Measurements from ENCODE around the gene SMYD3.

- TF ChIP-seq SP1 (IDR thresholded peaks at IDR 0.05) (no peak), HDGF (IDR thresholded peaks at IDR 0.05; ENCODE audit: borderline replicate concordance) (no peak), NFRKB (IDR thresholded peaks at IDR 0.05) (no peak), FOXM1 (IDR thresholded peaks at IDR 0.05; ENCODE audit: borderline replicate concordance) (no peak), BHLHE40 (IDR thresholded peaks at IDR 0.05; ENCODE audit: borderline replicate concordance) (no peak), ZNF384 (IDR thresholded peaks at IDR 0.05) (no peak), SUZ12 (IDR thresholded peaks at IDR 0.05) (no peak), FOXK2 (IDR thresholded peaks at IDR 0.05) (no peak), ARNT (IDR thresholded peaks at IDR 0.05) (no peak), LEF1 (IDR thresholded peaks at IDR 0.05; ENCODE audit: borderline replicate concordance) (no peak), CTBP1 (IDR thresholded peaks at IDR 0.05; ENCODE audit: borderline replicate concordance) (no peak), TARDBP (IDR thresholded peaks at IDR 0.05) (no peak)
- TF ChIP-seq, protein P1, sequence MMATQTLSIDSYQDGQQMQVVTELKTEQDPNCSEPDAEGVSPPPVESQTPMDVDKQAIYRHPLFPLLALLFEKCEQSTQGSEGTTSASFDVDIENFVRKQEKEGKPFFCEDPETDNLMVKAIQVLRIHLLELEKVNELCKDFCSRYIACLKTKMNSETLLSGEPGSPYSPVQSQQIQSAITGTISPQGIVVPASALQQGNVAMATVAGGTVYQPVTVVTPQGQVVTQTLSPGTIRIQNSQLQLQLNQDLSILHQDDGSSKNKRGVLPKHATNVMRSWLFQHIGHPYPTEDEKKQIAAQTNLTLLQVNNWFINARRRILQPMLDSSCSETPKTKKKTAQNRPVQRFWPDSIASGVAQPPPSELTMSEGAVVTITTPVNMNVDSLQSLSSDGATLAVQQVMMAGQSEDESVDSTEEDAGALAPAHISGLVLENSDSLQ (IDR thresholded peaks at IDR 0.05), result no peak
Observed at GRCh38 chr1:246117066-246117791, 389.9 kb downstream of the SMYD3 start.

Data from HEK293T (cell line).